ENCODE measurements around the gene BRAF.
A peak's percentile ranks its signal among the peaks of the same experiment; 100 is the strongest.
"Not testable (repeated sequence)": the region's sequence is repeated elsewhere in the genome, so short reads cannot be mapped to it uniquely, and the experiment has no call there.

Gene BRAF

DNA sequence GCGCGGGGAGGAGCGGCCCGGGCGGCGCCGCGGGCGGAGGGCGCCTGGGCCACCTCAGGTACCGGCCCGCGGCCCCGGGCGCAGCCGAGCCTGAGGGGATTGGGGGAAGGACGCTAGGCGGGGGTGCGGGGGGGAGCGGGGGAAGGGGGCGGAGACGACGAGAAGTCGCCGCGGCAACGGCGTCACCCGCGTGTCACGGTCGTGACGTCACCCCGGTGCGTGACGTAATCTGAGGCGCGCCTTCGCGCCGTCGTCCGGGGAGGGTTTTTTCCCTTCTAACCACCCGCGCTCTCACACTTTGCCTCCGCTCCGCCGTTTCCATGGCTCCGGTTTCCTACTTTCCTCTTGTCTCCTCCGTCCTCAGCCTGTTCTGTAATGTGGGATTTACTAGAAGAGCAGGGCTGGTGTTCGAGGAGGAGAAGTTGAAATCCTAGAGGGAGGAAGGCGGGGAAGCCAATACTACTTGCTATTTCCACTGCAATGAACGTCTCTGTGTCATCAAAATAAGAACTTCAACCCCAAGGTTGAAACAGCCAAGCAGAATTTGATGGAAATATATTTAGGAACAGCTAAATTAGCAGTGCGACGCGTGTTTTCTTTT is at the start of gene BRAF:
Gene BRAF (minus strand): TSS at position 109 of the 601 bp plus-strand sequence. CDS start 226 bp downstream, outside the sequence.
- DNase-seq, result peak; percentile 71

DNA sequence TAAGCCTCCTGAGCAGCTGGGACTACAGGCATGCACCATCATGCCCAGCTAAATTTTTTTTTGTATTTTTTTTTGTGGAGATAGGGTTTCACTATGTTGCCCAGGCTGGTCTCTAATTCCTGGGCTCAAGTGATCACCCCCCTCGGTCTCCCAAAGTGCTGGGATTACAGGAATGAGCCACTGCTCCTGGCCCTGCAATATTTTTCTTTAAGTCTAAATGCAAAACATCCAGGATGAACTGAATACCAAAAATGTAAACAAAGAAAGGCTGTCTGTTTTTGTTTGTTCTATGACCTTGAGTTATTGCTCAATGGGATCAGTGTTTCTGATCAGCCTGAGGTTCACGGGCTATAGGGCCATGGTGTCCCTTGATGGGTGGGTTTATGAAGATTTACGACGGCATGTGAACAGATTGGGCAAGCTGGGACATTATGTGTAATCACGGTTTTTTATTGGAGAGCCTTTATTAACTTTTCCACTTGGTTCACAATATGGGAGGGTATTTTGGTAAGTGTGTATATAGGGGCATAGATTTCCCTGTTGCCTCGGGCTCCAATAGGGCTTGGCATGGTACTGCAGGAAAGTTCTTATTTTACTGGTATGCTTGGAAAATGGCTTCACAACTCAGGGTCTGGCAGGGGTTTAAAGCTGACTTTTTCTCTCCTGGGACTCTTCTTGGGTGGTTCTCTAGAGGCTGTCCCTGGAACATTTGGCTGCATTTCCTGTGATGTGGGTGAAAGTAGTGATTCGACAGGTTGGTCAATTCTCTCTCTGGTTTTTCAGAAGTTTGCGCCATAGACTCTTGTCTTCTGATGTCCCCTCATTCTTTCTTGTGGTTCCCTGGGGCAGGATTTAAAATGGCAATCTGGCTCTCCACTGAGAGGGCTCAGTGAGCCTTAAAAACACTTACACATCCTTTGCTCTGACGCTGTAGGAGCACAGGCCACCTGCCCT is 48.4 kb upstream of the BRAF start:
- peak; percentile 40 for DNase-seq

DNA sequence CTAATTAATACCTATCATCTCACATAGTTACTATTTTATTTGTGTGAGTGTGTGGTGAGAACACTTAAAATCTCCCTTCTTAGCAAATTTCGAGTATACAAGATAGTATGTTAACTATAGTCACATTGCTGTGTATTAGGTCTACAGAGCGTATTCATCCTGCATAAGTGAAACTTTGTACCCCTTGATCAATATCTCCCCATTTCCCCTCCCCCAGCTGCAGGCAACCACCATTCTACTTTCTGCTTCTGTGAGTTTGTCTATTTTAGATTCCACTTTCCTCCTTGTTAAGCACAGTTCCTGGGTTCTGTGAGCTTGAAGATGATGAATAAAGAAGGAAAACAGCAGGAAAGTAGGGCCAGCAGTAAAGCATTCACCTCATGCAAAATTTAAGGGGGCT is 47.6 kb upstream of the BRAF start:
- DNase-seq, result no peak

DNA sequence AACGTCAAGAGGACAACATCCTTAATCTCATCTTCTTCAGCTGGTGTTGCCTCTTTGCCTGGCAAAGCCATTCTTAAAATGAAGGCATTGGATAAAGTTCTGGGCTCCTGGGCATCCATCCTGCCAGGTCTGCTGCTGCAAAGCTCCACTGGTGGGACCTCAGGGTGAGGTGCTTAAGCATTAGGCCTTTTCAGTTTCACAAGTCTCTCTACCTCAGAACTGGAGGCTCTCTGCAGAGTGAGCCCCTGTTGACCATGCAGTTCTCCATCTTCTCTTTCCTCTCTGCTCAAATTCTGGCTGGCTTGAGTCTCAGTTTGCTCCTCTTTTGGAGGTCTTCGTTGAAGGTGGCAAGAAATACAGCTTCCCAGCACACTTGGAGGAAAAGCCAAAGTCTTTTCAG is 42.7 kb upstream of the BRAF start:
- no peak for DNase-seq

DNA sequence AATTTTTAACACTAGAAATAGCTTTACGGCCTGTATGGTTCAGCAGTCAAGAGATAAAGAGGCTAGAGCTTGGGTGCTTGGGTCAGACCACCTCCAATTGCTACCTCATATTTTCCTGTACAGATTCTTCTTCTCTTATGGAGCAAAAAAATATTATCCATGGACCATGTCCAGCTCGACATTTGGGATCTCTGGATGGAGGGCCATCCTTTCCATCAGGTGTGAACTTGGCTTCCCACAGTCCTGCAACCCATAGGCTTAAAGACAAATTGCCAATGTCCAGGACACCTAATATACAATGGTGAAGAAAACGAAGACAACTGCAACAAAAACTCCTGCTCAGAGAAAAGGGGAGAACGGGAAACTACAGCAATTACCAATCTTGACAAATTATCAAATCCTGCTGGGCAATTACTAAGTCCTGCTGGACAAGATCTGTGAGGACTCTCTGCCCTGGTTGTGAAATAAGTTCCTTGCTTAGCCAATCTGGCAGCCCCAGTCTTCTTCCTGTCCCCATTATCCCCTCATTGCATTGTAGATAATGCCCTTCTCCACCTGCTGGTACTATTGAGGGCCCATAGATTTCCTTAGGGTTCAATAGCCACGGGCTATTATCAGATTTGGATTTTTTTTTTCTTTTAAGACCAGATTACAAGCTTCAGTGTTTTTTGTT is 42.0 kb upstream of the BRAF start:
- no peak for DNase-seq

DNA sequence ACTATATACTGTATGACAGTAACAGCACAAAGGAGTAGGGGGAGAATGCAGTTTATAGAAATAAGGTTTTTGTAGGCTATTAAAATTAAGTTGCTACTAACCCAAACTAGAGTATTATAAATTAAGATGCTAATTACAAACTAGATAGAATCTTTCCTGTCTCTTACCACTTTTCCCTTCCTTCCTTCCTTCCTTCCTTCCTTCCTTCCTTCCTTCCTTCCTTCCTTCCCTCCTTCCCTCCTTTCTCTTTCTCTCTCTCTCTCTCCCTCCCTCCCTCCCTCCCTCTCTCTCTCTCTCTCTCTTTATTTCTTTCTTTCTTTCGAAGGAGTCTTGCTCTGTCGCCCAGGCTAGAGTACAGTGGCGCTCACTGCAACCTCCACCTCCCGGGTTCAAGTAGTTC is 36.4 kb upstream of the BRAF start:
- no peak for DNase-seq

DNA sequence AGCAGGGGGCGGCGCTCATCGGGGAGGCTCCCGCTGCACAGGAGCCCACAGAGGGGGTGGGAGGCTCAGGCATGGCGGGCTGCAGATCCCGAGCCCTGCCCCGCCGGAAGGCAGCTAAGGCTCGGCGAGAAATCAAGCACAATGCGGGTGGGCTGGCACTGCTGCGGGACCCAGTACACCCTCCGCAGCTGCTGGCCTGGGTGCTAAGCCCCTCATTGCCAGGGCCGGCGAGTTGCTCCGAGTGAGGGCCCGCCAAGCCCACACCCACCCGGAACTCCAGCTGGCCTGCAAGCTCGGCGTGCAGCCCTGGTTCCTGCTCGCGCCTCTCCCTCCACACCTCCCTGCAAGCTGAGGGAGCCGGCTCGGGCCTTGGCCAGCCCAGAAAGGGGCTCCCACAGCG is 32.3 kb upstream of the BRAF start:
- not testable (repeated sequence) for DNase-seq

DNA sequence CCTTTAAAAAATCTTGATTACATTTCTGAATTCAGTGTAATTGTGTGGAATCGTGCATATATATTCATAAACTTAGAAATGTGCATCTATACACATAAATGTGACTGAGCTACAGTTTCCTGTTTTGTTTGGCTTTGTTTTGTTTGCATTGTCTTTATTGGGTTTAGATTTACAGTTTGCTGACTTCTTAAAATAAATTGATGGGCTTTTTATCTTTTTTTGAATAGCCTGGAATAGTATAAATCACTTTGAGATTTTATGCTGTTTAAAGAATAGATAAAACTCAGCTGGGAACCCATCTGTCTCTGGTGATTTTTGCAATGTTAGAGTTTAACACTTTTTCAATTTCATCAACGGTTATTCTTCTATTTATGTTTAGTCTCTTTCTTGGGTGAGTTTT is 21.2 kb upstream of the BRAF start:
- no peak for DNase-seq

DNA sequence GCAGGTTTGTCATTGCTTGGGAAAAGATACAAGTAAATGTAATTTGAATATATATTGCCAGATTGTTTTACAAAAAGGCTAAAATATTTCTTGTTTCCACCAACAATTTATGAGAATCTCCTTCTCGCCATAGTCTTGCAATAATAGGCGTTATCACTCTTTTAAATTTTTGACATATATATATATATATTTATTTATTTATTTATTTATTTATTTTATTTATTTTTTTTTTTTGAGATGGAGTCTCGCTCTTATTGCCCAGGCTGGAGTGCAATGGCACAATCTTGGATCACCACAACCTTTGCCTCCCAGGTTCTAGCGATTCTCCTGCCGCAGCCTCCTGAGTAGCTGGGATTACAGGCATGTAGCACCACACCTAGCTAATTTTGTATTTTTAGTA is 17.5 kb upstream of the BRAF start:
- not testable (repeated sequence) for DNase-seq

DNA sequence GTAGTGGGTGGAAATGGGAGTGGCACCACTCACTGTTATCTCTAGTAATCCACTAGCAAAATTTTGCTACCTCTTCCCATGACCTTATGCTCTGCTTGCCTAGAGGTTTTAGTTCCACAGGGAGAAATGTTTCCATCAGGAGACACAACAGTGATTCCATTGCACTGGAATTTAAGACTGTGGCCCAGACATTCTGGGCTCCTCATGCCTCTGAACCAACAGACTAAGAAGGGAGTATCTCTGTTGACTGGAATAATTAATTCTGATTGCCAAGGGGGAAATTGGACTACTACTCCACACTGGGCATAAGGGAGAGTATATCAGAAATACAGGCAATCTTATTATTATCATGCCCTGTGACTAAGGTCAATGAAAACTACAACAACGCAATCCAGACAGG is 16.2 kb upstream of the BRAF start:
- no peak for DNase-seq

DNA sequence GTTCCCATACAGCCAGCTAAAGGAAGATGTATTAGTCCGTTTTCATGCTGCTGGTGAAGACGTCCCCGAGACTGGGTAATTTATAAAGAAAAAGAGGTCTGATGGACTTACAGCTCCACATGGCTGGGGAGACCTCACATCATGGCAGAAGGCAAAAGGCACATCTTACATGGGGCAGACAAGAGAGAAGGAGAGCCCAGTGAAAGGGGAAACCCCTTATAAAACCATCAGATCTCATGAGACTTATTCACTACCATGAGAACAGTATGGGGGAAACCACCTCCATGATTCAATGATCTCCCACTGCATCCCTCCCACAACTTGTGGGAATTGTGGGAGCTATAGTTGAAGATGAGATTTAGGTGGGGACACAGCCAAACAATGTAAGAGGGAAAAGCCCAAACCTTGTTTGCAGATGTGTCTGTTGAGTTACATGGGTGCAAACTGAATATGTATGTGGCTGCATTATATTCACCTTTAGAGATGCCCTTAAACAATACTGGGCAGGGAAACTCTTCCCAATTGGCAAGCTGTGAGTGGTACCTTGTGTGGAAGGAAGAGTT is 13.1 kb upstream of the BRAF start:
- no peak for DNase-seq

DNA sequence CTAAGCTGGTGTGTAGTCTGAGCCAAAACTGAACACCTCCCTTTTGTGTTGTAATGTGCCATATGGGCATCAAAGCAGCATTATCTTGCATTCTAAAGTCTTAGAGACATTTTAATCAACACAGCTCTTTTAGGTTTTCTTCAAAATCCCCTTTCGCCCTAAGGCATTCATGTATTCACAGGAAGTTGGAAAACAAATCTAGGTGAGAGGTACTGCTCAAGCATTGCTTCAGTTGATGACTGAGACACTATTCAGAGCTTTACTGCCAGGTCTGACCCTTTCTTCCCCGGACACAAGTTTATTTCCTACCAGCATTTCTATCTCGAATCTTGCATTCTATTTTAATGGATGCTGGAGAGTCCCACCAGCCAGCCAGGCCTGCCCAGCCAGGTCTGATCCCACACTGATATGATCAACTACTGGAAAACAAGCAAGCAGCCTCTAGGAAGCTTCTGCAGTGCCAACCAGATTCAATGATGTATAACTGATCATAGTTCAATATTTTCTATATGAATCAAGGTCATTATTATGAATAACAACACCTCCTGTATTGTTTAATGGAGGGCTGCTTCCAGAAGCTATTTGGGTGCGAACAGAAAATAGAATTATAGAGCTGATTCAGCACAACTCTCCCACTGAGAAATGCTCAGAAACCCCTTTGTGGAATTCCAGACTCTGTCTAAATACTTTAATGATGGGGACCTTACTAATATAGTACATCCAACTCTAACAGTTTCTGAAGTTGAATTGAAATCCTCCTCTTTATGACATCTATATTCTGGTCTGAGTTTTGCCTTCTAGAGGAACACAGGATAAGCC is 4.0 kb upstream of the BRAF start:
- DNase-seq, result no peak

DNA sequence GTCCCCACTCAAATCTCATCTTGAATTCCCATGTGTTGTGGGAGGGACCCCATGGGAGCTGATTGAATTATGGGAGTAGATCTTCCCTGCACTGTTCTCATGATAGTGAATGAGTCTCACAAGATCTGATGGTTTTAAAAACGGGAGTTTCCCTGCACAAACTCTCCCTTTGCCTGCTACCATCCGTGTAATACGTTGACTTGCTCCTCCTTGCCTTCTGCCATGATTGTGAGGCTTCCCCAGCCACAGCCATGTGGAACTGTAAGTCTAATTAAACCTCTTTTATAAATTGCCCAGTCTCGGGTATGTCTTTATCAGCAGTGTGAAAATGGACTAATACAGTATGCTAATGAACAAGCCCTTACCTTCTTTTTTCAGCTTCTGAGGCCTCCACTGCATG is 3.2 kb upstream of the BRAF start:
- not testable (repeated sequence) for DNase-seq

DNA sequence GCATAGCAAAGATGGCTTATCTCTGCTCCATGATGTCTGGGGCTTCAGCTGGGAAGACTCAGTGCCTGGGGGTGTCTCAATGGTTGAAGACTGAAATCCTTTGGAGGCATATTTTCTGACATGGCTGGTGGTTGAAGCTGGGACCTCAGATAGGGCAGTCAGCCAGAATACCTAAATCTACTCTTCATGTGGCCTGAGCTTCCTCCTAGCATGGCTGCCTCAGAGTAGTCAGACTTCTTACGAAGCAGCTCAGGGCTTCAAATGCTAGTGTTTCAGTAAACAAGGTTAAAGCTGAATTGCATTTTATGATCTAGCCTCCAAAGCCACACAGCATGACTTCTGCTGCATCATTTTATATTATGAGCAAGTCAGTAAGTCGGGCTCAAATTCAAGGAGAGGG is 2.6 kb upstream of the BRAF start:
- DNase-seq, result no peak

DNA sequence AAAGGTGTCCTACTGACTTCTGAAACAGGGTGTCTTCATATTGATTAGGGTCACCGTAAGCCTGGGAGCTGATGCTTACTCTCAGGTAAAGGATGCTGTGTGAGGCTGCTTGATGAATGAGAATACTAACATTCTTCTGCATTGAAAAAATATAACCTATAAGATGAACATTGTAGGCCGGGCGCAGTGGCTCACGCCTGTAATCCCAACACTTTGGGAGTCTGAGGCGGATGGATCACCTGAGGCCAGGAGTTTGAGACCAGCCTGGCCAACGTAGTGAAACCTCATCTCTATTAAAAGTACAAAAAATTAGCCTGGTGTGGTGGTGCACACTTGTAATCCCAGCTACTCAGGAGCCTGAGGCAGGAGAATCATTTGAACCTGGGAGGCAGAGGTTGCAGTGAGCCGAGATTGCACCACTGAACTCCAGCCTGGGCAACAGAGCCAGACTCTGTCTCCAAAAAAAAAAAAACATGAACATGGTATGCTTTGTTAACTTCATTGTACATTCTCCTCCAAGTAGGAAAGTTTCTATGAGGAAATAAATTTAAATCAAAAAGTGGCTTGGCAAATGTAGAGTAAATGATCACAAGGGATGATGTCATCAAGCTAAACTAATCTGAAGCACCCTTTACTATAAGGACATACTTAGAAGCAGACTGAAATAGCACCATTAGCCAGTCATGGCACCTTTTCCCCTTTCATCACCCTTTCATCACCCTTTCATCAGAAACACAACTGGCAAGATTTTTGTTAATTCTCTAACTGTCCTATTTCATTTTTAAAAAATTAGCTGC is 1.5 kb upstream of the BRAF start:
- DNase-seq, result no peak

DNA sequence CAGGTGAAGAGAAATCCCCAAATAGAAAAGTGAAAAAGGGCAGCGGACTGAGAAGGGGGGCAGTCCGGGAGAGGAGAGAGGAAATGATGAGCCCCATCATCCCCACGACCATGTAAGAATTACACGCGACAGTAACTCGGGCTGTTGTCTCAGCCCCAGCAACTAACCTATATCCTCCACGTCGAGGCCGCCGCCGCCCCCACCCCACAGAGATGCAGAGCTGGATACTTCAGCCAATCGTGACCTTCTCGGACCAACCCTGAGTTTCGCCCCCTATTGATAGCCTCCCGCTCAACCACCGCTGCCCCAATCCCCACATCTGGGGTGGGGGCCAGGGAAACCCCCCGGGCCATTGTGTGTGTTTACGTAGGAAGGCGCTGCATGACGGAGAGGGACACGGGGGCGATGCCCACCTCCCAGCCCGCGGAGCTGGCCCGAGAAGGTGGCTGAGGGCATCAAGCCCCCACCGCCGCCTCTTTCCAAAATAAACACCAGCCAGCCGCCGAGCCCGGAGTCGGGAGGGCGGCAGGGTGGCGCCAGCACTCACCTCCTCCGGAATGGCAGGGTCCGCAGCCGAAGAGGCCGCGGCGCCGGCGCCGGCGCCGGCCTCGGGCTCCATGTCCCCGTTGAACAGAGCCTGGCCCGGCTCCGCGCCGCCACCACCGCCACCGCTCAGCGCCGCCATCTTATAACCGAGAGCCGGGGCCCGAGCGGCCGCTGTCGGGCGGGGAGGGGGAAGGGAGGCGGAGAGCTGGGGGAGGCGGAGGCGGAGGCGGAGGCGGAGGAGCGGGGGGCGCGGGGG is 509 bp downstream of the BRAF start:
- peak; percentile 30 for DNase-seq

DNA sequence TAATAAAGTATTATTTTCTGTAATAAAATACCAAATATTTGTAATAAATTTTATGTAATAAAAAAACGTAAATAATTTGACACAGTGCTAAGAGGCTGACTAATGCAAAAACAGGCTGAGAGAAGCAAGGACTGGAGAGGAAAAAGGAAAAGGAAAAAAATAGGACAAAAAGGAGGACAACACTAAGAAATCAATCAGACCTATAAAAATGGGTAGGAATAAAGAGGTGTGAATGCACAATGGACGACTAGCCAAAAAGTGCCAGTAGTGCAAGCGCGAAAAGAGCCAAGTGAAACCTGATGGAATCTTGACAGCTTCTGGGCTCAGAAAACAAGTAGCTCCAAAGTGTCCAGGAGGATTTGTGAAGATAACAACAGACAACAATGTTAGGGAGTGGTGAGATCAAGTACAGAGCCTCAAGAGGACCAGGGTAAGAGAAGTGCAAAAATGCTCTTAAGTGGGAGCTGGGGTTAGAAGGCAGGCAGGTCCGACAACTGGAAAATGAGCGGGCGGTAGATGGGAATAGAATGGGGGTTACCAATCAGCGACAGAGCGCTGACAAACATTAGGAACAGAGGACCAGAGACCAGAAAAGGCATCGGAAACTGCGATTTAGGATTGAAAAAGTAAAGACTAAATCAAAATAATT is 1.2 kb downstream of the BRAF start:
- no peak for DNase-seq

DNA sequence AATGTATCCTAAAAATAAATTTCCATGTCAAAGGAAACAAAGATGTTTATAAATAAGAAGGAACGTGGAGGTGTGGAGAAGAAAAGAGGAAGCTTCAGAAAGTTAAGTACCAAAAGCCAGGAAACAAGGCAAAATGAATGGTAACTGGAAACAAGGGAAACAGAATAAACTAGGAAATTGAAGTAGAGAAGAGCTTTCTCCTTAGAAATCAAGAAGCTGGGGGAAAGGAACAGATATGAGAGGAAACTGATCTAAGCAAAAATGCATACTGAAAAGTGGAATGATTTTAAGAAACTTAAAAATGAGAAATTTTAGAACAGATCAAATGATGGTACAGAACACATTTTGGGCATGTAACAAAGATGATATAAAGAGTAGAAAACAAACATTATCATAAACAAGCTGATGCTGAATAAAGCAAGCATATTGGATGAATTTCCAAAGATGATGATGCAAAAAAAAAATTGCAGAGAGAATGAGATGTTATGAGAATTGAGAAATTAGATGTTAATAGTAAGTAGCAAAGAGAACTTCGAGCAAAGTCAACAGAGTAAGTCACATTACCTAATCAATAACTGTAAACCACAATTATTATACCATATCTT is 1.9 kb downstream of the BRAF start:
- DNase-seq, result no peak

DNA sequence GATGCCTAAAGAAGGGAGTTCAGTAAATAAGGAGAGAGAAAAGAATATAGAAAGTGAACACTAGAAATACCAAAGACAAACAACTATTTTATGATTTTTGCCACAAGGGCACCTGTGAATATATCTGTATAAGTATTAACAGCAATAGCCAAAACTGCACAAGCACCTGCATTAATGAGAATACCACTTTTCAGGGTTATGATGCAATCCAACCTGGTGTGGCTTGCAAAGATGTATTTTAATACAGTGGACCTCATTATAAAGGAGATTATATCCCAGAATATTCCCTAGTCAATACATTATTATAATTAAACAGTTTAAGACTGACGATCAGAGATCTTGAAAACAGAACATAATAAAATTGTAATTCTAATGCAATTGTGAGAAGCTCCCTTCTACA is 4.0 kb downstream of the BRAF start:
- no peak for DNase-seq

DNA sequence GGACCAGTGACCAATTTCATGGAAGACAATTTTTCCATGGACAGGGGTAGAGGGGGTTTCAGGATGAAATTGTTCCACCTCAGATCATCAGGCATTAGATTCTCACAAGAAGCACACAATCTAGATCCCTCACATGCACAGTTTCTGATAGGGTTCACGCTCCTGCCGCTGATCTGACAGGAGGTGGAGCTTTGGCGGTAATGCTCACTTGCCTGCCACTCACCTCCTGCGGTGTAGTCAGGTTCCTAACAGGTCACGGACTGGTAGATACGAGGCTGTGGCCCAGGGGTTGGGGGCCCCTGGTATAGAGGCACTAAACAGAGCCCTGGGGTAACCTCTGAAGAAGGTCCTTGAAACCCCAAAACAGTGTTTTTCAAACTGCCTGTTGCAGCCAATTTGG is 6.5 kb downstream of the BRAF start:
- no peak for DNase-seq

All from DMS 273 treated with DMSO at 0.1 percent for 48 hours (cell line).